Myocyte (in vitro differentiated cells): Measurements from ENCODE around the gene TBL2. TPM values are rescaled to one million over a fixed set of nuclear protein-coding genes. Genes with fewer than 3 reads are reported as not detected.
"Not testable (repeated sequence)": the region's sequence is repeated elsewhere in the genome, so short reads cannot be mapped to it uniquely, and the experiment has no call there.

Experiments
- DNase-seq: peaks from one replicate; pipeline ENCODE4 v3.0.0-alpha.2; 2012; ENCODE audit warnings: low read depth
- total RNA-seq: library from RNA; depleted of rRNA; stranded (reverse); fragments of >200 nt; gene quantifications from 2 replicates; pipeline ENCODE4 v1.2.3, GENCODE V29; 2014

Gene TBL2
- total RNA-seq, 1 donor from 2014 or later: 82.0 TPM

- peak; percentile 70 for DNase-seq
Observed at GRCh38 chr7:73606801-73607691, 28.7 kb upstream of the TBL2 start.

DNA sequence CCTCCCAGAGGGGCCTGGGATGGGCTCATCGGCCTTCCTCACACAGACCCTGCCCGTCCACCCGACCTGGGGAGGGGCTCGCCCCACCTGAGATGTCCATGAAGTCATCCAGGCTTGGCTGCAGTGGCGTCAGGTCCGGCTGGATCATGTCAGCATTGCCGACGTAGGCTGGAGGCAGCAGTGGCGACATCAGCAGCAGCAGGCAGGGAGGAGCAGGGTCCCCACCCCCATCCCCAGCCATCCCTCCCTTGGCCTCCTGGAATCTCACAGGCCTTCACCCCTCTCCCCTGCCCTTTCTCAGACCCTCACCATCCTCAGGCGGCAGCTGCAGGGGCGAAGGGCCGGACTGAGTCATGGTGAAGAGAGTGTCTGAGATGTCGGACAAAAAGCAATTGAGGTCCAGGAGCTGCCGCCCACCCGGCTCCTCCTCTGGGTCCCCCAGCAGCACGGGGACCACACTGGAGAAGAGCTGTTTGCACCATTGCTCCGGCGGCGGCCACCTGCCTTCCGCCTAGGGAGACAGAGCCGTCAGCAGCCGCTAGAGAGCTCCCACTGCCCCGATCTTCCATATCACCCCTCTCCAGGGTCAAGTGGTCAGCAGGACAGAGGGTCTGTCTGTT is 27.3 kb upstream of the TBL2 start:
- no peak for DNase-seq

GRCh38 chr7:73602721-73603651 is 24.6 kb upstream of the TBL2 start:
- peak; percentile 94 for DNase-seq

DNA sequence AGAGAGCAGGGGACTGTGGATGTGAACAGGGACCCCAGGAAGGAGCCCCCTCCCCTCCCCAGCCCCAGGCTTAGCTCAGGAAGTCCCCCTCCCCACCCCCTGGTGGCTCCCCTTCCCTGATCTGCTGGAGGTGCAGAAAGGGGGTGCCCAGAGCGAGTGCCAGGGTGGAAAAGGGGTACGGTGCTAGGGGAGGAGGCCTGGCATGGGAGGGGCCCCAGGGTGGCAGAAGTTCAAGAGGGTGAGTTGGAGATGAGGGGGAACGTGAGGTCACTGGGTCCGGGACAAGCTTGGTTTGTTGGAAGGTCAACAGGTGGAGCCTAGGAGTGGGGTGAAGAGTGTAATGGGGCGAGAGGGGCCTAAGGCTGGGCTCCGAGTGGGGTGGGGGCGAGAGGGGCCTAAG is 21.5 kb upstream of the TBL2 start:
- DNase-seq: no peak

DNA sequence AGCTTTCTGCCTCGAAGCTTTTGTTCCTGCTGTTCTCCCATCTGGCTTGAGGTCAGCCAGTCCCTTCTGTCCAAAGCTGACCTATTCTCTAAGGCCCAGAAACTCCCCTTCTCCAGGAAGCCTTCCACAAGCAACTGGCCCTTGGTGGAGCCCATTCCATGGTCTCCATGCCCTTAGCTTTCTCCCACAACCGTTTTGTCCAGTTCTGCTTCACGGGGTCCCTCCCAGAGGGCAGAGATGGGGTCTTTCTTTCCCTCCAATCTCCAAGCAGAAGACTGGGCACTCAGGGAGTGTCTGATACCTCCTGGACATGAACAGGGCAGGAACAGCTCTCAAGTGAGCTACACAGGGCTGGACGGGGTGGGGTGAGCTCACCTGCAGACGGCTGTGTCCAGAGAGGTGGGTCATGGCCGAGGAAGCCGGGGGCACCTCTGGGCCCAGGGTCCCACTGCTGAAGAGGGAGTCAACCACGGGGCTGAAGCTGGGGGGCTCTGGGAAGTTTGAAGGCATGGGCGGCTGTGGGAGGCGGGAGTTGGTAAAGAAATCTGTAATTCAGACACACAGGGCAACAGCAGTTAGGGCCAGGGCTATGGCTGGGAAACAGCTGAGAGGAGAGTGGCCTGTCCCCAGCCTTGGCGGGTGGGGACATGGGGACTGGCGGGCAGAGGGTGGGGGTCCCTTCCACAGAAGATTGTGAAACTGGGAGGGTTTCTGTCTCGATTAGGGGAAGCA is 20.9 kb upstream of the TBL2 start:
- no peak for DNase-seq

- no peak for DNase-seq
Observed at GRCh38 chr7:73597978-73598782, 19.8 kb upstream of the TBL2 start.

- no peak for DNase-seq
Observed at GRCh38 chr7:73596191-73597065, 18.0 kb upstream of the TBL2 start.

DNA sequence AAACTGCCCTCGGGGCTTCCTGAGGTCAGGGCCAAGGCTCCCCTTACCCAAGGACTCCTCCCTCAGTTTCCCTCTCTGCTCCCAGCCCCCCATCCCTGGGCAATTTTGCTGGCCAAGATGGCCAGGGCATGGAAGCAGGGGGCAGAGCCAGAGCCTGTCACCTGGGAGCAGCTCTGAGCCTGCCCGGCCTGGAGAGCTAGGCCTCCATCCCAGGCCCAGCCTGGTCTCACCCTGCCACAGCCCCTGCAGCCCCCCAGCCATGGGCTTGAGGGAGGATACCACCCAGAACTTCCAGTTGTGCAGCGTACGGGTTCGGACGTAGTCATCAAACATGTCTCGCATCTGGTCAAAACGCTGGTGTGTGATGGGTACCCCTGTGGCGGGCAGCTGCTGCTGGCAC is 17.0 kb upstream of the TBL2 start:
- DNase-seq: no peak

GRCh38 chr7:73593207-73594045 is 15.0 kb upstream of the TBL2 start:
- no peak for DNase-seq

GRCh38 chr7:73586911-73587310 is 8.5 kb upstream of the TBL2 start:
- DNase-seq: no peak

- no peak for DNase-seq
Observed at GRCh38 chr7:73585196-73585595, 6.8 kb upstream of the TBL2 start.

- DNase-seq: no peak
Observed at GRCh38 chr7:73582664-73583202, 4.4 kb upstream of the TBL2 start.

DNA sequence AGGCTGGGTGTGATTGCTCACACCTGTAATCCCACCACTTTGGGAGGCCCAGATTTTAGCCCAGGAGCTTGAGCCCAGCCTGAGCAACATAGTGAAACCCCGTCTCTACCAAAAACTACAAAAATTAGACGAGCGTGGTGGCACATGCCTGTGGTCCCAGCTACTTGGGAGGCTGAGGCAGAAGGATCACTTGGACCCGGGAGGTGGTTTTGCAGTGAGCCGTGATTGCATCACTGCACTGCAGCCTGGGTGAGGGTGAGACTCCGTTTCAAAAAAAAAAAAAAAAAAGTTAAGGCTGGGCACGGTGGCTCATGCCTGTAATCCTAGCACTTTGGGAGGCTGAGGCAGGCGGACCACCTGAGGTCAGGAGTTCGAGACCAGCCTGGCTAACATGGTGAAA is 2.6 kb upstream of the TBL2 start:
- not testable (repeated sequence) for DNase-seq

DNA sequence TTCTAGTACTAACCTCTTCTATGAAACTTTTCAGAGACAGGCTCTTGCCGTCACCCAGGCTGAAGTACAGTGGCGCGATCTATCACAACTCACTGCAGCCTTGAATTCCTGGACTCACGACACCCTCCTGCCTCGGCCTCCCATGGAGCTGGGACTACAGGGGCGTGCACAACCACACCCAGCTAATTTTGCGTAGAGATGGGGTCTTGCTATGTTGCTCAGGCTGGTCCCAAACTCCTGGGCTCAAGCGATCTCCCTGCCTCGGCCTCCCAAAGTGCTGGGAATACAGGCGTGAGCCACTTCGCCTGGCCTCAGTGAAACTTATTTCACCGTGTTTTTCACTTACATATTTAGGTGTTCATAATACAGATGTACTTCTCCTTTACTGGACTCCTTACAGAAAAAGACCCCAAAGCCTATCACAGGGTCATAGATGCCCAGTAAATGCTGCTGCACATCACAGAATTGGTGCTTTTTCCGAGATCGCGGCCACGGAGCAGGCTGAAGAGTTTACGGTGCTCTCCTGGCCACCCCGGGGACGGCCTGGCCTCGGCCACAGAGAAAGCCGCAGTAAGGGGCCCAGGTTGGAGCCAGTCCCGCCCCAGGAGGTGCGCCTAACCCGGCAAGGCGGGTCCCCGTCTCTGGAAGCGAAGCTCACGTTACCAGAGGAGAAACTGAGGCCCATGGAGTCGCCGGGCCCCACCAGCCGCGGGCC is 595 bp downstream of the TBL2 start:
- DNase-seq: no peak

- DNase-seq: no peak
Observed at GRCh38 chr7:73573791-73574190, 4.6 kb downstream of the TBL2 start.

DNA sequence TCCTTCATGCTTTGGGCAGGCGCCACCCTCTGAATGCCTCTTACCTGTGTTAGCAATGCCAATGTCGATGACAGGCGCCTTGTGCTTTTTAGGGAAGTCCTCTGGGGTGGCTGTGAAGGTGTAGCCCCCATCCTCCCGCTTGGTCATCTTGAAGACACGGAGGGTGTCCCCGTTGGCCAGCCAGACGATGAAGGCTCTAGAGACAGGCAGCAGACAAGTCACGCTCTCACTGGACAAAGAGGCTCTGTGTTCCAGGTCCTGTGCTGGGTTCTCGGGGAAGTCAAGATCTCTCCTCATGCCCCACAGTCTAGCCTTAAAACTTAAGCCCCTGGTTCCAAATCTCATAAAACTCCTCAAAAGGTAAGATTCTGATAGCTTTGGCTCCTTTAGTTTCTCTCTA is 5.1 kb downstream of the TBL2 start:
- DNase-seq: no peak

DNA sequence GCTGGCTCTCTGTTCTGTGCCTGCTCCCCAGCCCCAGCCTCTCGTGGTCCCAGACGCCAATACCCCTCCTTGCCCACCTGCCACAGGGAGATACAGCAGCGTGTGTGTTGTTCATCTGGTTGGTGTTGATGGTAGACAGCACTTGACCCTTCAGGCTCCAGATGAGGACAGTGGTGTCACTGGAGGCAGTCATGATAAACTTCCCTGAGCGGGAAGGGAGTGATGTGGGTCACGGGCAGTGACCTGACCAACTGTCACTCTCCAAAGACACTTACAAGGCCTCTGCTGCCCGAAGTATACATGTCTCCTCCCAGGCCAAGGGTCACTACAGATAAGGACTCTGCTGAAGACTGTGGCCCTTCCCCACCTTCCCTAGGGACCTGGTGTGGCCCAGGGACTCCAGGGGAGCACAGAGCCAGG is 5.6 kb downstream of the TBL2 start:
- no peak for DNase-seq
